ENCODE results near the gene LRRC61.
"Not testable (repeated sequence)": the region's sequence is repeated elsewhere in the genome, so short reads cannot be mapped to it uniquely, and the experiment has no call there.

DNA sequence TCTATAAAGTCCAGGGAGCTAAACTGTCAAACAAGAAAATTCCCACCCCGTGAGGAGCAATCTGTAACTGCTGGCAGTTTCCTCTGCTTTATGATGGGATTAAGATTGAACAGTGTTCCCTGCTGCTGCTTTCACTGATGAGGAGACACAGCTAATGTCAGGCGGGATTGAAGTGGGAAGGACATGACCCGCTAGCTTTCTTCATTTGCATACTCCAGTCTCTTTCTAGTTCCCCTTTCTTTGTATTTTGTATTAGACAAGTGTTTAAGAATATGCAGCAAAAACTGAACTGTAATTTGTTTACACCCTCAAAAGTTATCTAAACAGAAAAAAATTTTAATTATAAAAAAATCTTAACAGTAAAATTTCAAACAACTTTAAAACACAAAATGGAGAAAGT lies 40.0 kb upstream of the LRRC61 start:
- not testable (repeated sequence) for TF ChIP-seq CTCF (IDR thresholded peaks at IDR 0.05); TAF1 (IDR thresholded peaks at IDR 0.05; ENCODE audit: borderline replicate concordance, low read depth, low read length); JUND (IDR thresholded peaks at IDR 0.05); GABPA (IDR thresholded peaks at IDR 0.05; ENCODE audit: low read depth); GATA2 (CRISPR knock-in tag; IDR thresholded peaks at IDR 0.05); SIN3A (IDR thresholded peaks at IDR 0.05; ENCODE audit: borderline replicate concordance, low read depth, low read length); POLR2AphosphoS5 (IDR thresholded peaks at IDR 0.05; ENCODE audit: low read depth, low read length); EP300 (IDR thresholded peaks at IDR 0.05; ENCODE audit: borderline replicate concordance in 1 of 2, low read depth in 1 of 2, low read length in 1 of 2); EZH2phosphoT487 (IDR thresholded peaks at IDR 0.05; ENCODE audit: borderline replicate concordance, low read depth); RXRA (IDR thresholded peaks at IDR 0.05; ENCODE audit: borderline replicate concordance, low read depth); TCF12 (IDR thresholded peaks at IDR 0.05); NRF1 (IDR thresholded peaks at IDR 0.05; ENCODE audit: low read depth, low read length); PBX3 (IDR thresholded peaks at IDR 0.05)
- TF ChIP-seq, protein P1, sequence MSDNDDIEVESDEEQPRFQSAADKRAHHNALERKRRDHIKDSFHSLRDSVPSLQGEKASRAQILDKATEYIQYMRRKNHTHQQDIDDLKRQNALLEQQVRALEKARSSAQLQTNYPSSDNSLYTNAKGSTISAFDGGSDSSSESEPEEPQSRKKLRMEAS (IDR thresholded peaks at IDR 0.05; ENCODE audit: low read depth) = not testable (repeated sequence)
